Amniotic epithelial cell (primary cell): ENCODE measurements around the gene IFITM5.
"Not testable (repeated sequence)": the region's sequence is repeated elsewhere in the genome, so short reads cannot be mapped to it uniquely, and the experiment has no call there.

Experiments used
- DNase-seq: peaks from one replicate; pipeline ENCODE4 v3.0.0-alpha.2; 2010; ENCODE audit warnings: low read depth

Gene IFITM5

GRCh38 chr11:295351-296170 is 3.8 kb downstream of the IFITM5 start:
- DNase-seq = no peak

- DNase-seq = no peak
Measured at GRCh38 chr11:294780-295179, 4.5 kb downstream of the IFITM5 start.

GRCh38 chr11:293852-294661 is 5.3 kb downstream of the IFITM5 start:
- no peak for DNase-seq

- no peak for DNase-seq
Measured at GRCh38 chr11:293271-293851, 6.0 kb downstream of the IFITM5 start.

- no peak for DNase-seq
Measured at GRCh38 chr11:292211-293121, 6.9 kb downstream of the IFITM5 start.

GRCh38 chr11:291281-292210 is 7.8 kb downstream of the IFITM5 start:
- no peak for DNase-seq

GRCh38 chr11:290621-291231 is 8.6 kb downstream of the IFITM5 start:
- no peak for DNase-seq

GRCh38 chr11:289712-290620 is 9.4 kb downstream of the IFITM5 start:
- no peak for DNase-seq

GRCh38 chr11:289398-289711 is 10.0 kb downstream of the IFITM5 start:
- DNase-seq = no peak

- DNase-seq = no peak
Measured at GRCh38 chr11:288478-289397, 10.6 kb downstream of the IFITM5 start, which contains the start of gene PGGHG. Gene PGGHG (plus strand): TSS chr11:289126. CDS start chr11:289817, 691 bp downstream.

GRCh38 chr11:287821-288477 is 11.4 kb downstream of the IFITM5 start:
- no peak for DNase-seq

- DNase-seq = not testable (repeated sequence)
Measured at GRCh38 chr11:286977-287820, 12.1 kb downstream of the IFITM5 start.

- DNase-seq = no peak
Measured at GRCh38 chr11:285894-286220, 13.5 kb downstream of the IFITM5 start.

- DNase-seq = no peak
Measured at GRCh38 chr11:285021-285893, 14.1 kb downstream of the IFITM5 start.

- no peak for DNase-seq
Measured at GRCh38 chr11:284105-285020, 15.0 kb downstream of the IFITM5 start.
